ENCODE results near the gene PACRG.

Gene PACRG

DNA sequence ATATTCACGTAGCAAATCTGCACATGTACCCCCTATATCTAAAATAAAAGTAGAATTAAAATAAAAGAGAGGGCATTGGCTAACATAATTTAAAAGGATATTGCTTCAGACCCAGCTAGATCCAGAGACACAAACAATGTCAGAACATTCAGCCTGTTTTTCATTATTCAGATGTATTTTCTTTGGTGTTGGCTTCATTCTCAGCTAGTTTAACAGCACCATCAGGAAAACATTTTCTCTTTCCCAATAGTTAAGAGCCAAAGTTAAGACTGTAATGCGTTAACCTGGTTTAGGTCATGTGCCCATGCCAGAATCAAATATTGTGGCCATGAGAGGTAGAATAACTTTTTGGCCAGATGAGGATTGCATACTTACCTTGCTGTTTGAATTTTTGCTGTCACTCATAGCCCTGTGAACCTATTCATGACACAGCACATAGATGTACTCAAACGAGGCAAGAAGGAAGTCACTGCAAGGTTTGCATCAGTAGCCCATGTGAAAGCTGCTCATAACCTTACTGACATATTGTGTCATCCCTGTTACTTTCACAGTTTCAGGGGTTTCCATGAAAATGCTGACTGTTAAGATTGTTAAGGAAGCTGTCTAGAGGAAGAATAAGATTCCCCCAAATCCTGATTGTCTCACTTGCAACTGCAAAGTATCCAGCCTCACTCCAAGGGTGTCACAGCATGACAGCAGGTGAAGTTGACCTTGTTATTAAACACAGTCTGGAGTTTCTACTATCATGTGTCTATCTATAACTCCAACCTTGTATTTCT is 233.1 kb downstream of the PACRG start:
- H3K4me3 ChIP-seq (ENCODE audit: low read length) = no peak overlapping the region
- TF ChIP-seq, protein P1, sequence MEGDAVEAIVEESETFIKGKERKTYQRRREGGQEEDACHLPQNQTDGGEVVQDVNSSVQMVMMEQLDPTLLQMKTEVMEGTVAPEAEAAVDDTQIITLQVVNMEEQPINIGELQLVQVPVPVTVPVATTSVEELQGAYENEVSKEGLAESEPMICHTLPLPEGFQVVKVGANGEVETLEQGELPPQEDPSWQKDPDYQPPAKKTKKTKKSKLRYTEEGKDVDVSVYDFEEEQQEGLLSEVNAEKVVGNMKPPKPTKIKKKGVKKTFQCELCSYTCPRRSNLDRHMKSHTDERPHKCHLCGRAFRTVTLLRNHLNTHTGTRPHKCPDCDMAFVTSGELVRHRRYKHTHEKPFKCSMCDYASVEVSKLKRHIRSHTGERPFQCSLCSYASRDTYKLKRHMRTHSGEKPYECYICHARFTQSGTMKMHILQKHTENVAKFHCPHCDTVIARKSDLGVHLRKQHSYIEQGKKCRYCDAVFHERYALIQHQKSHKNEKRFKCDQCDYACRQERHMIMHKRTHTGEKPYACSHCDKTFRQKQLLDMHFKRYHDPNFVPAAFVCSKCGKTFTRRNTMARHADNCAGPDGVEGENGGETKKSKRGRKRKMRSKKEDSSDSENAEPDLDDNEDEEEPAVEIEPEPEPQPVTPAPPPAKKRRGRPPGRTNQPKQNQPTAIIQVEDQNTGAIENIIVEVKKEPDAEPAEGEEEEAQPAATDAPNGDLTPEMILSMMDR (conservative IDR thresholded peaks at IDR 0.05; ENCODE audit: low read depth, low read length) = no peak
- no peak for DNase-seq (ENCODE audit: low read depth)

DNA sequence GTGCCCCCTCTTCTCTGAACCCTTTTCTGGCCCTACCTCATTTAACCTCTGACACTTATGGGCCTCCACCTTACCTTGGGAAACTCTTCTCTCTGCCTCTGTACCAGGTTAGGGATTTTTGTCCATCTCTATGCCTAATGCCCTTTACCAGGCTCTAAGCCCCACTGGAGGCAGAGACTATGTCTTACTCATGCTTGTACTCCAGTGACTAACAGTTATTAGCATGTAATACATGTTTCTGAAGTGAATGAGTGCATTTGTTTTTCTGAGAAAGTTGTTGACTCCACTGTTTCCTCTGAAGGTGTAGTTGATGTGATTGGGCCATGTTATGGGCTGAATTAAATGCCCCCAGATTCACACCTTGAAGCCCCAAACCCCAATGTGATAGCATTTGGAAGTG is 234.3 kb downstream of the PACRG start:
- TF ChIP-seq, protein P1 (conservative IDR thresholded peaks at IDR 0.05; ENCODE audit: low read depth, low read length) = no peak
- H3K4me3 ChIP-seq (ENCODE audit: low read length) = no peak overlapping the region
- DNase-seq (ENCODE audit: low read depth) = no peak

DNA sequence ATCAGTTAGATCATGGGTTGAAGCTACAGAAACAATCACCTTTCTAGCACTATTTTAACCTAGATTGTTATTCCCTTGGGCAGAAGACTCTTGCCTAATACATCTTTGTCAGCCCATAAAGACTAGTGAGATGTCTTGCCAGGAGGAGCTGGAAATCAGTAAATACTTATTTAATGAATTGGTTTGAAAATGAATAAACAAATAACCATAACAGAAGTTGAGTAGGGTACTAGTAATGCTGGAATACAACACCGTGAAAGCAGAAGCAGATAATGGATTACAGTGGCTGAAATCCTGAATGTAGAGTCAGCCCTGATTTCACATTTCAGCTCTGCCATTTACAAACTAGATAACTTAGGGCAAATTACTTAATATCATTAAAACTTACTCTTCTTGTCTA is 236.1 kb downstream of the PACRG start:
- no peak overlapping the region for H3K4me3 ChIP-seq (ENCODE audit: low read length)
- DNase-seq (ENCODE audit: low read depth) = no peak
- TF ChIP-seq, protein P1 (conservative IDR thresholded peaks at IDR 0.05; ENCODE audit: low read depth, low read length) = no peak

DNA sequence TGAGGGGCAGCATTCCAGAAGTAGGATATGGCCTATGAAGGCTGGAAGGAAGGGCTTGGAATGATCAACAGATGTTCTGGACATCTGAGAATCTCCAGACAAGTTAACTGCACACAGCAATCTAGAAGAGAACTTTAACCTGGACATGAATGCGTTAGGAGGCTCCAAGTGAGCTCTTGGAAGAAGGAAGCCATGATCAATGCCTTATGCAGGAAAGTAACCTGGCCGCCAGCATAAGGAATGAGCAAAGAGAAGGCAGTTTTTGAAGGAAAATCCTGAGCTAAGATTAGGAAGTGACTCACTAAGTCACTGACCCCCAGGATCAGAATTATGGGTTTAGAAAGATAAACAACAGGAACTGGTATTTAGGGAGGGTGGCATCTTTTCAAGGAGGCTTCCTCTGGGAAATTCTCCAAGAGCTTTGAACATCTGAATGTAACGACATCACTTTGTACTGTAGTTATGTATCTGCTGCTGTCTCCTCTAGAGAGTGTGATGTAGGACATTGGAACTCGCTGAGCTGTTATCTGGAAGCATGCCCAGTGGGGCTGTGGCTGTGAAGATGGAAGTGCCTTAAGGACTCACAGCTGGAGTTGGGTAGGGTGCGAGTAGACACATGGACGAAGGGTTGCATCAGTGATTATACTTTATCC is 236.8 kb downstream of the PACRG start:
- TF ChIP-seq, protein P1 (conservative IDR thresholded peaks at IDR 0.05; ENCODE audit: low read depth, low read length) = no peak
- peak; percentile 75 for DNase-seq (ENCODE audit: low read depth)
- no peak overlapping the region for H3K4me3 ChIP-seq (ENCODE audit: low read length)

DNA sequence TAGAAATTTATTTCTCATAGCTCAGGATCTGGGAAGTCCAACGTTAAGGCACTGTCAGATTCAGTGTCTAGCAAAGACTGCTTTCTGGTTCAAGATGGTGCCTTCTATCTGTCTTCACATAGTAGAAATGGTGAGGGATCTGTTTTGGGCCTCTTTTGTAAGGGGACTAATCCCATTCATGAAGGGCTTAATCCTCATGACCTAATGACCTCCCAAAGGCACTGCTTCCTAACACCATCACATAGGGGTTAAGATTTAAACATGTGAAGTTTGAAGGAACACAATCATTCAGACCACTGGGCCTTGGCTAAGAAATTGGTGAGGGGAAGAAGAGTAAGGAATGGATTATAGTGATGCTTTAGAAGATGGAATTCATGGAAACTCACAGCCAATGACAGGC is 237.6 kb downstream of the PACRG start:
- DNase-seq (ENCODE audit: low read depth) = no peak

DNA sequence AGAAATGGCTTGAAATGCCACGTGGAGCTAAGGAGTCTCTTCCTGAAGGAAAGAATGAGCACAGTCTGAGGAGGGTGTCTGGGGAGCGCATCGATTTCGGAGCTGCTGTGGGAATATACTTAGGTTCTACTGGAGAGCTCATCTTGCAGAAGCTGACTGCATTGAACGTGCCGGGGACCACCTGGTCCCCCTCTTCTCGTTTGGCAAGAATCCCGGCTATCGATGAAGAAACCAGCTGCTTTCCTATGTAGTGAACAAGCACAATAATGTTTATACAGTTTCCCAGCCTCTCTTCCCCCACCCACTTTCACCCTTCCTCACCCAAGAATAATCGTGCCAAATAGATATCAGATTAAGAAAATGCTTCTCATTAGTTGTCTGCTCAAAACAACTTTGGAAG is 242.5 kb downstream of the PACRG start:
- H3K4me3 ChIP-seq (ENCODE audit: low read length) = no peak overlapping the region
- DNase-seq (ENCODE audit: low read depth) = no peak
- TF ChIP-seq, protein P1 (conservative IDR thresholded peaks at IDR 0.05; ENCODE audit: low read depth, low read length) = no peak

More for the DNA sequence above, 237.6 kb downstream of the PACRG start:
- no peak overlapping the region for H3K4me3 ChIP-seq (ENCODE audit: low read length)
- TF ChIP-seq, protein P1 (conservative IDR thresholded peaks at IDR 0.05; ENCODE audit: low read depth, low read length) = no peak

DNA sequence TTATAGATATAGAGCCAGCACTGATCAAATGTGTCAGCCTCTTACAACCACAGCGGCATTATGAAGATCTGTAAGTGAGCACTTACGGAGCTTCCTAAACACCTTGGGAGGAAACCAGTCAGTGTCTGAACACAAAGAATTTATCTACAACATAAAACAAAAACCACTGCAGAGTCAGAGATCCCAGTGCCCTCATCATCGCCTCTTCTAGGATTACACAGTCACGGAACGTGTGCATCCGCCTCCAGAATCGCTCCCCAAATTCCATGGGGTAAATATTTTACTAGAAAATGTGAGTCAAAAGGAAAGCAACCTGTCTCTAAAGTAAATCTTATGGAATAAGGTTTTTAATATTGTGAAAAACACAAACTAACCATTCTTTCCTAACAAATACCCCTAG is 243.6 kb downstream of the PACRG start:
- TF ChIP-seq, protein P1 (conservative IDR thresholded peaks at IDR 0.05; ENCODE audit: low read depth, low read length) = no peak
- H3K4me3 ChIP-seq (ENCODE audit: low read length) = no peak overlapping the region
- no peak for DNase-seq (ENCODE audit: low read depth)
